GM21619 (cell line): ENCODE data around the gene NLRC5.
"Not testable (repeated sequence)": the region's sequence is repeated elsewhere in the genome, so short reads cannot be mapped to it uniquely, and the experiment has no call there.

Source experiments
- ATAC-seq: cut with Tn5 transposase; IDR thresholded peaks from one replicate; pipeline ENCODE4 v1.9.1; 2021; ENCODE audit not compliant: unreplicated experiment

NLRC5 gene

DNA sequence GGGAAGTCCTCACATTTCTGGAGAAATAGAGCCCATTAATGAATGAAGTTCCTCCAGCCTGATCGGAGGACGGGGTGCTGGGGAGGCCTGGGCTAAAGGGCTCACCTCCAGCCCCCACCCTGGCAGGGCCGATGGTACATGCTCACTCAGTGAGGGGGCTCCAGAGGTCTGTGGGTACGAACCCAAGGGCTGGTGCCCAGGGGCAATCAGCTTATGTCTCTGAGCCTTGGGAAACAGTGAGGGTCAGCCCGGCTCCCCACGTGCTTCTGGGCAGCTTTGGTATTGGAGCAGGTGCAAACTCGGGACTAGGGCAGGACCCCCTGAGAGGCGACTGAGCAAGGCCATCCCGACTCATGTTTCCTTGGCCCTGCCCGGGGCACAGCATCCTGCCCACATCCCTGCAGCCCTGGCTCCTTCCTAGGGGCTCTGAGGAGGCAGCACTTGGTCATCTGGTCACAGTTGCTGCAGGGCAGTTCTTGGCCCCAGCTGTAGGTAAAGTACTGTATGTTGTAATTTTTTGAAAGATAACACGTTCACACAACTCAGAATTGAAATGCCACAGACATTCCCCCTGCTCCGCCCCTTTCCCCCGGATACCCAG lies 28.6 kb upstream of the NLRC5 start:
- no peak for ATAC-seq

DNA sequence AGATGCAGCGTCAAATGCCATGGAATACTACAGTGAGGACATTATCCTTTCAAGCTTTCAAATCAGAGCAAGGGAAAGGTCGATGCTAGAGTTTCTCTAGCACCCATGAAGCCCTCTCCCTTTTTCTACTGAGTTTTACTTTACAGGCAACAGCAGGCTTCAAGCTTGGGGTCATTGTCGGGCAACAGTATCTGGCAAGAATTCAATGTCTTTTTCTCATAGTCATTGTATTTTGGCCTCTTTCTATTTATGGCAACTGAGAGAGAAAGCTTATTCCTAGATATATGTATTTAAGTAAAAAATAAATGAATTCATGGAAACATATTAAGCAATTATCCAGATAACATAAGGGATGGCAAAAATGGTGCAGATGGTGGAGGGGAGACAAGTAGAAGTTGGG lies 28.0 kb upstream of the NLRC5 start:
- ATAC-seq = no peak

DNA sequence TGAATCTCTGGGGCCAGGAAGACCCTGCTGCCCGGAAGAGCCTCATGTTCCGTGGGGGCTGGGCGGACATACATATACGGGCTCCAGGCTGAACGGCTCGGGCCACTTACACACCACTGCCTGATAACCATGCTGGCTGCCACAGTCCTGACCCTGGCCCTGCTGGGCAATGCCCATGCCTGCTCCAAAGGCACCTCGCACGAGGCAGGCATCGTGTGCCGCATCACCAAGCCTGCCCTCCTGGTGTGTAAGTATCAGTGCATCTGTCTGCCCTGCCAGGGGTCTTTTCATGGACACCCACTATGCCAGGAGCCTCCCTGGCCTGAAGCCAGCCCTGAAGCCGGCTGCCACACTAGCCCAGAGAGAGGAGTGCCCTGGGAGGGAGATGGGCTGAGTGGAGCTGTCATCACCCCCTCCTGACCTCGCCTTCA lies 27.5 kb upstream of the NLRC5 start, which contains the start of gene CETP:
Gene CETP, plus strand, starts transcription at position 100 of the 431 bp plus-strand sequence. Its CDS starts 30 bp downstream, at position 130.
- ATAC-seq = no peak

DNA sequence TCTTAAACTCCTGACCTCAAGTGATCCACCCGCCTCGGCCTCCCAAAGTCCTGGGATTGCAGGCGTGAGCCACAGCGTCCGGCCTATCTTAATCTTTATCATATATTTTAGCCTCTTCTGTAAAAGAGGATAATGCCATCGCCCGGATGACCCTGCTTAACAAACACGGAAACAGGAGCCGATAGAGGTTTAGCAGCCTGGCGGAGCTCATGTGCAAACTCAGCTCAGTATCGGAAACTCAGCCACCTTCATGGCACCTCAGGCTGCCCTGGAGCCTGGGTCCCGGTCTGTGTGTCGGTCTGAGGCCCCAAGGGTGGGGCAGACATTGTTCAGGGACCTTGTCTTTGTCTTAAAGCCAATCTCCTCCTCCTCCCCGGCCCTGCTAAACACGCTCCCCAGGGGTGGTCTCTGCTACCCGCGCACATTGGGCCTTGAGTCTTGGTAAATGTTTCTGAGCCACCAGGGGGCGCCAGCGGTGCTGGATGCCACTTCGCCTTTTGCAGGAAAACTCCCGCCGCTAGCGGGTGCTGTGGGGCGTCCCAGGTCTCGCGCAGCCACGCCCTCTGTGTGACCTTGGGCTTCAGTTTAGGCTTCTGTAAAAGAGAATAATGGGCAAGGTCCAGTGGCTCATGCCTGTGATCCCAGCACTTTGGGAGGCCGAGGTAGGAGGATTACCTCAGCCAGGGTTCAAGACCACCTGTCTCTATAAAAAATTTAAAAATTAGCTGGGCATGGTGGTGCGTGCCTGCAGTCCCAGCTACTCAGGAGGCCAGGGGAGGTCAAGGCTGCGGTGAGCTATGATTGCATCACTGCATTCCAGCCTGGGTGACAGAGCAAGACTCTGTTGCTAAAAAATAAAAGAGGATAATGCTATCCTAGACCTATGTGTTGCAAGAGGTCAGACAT lies 24.9 kb upstream of the NLRC5 start:
- peak; percentile 66 for ATAC-seq

DNA sequence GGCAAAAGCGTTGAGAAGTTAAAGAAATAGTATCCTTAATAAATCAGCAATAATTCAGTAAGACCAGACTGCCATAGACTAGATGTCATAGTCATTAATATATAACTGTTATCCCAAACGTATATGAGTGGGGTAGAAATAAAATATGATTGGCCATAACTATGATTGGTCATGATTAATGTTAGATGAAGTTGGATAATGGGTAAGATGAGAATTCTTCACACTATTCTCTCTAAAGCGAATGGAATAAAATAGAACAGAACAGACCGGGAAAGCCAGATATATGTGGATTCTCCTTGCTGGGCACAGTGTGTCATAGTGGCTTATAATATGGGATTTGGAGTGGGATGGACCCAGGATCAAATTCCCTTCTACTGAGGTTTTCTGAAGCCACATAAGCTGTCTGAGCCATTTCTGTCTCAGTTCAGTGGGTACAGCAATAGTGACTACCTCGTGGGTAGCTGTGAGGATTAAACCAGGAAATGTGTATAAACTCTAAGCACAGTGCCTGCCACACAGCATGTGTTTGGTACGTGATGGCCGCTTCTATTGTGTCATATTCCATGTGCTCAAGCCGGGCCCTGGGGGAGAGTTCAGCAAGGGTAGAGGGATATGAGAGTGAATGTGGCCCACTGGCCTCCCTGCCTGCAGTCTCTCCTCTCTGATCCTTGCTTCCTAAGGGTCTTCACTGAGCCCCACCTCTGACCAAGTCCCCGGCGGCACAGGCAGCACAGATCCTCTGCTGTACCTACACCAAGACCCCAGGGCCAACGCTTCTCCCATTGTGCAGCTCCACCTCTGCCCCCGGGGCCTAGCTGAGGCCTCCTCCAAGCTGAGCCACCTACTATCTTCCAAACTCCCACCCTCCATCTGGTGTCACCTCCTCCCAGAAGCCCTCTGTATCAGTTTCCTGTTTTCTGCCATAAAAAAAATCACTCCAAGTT lies 23.9 kb upstream of the NLRC5 start:
- ATAC-seq = no peak

DNA sequence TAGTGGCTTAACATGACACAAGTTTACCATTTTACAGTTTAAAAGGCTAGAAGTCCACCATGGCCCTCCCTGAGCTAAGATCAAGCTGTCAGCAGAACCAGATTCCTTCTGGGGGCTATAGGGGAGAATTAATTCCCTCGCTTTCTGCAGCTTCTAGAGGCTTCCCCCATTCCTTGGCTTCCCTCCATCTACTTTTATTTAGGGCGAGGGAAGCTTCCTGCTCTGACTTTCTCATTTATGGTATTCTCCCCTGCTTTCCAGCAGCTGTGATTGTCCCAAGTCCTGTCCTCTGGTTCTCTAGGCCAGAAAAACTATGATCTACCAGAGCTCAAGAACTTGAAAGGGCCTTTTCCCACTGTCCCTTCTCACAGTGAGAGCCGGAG lies 23.3 kb upstream of the NLRC5 start:
- no peak for ATAC-seq

DNA sequence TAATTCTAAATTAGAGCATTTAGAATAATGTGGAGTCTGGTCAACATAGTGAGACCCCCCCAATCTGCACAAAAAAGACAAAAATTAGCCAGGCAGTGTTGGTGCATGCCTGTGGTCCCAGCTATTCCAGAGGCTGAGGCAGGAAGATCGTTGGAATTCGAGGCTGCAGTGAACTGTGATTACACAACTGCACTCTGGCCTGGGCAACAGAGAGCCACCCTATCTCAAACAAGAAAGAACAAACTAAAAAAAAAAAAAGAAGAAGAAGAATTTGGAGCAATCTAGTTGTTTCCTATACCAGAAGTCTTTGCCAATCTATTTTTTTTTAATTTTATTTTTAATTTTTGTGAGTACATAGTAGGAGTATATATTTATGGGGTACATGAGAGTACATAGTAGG lies 21.6 kb upstream of the NLRC5 start:
- no peak for ATAC-seq

DNA sequence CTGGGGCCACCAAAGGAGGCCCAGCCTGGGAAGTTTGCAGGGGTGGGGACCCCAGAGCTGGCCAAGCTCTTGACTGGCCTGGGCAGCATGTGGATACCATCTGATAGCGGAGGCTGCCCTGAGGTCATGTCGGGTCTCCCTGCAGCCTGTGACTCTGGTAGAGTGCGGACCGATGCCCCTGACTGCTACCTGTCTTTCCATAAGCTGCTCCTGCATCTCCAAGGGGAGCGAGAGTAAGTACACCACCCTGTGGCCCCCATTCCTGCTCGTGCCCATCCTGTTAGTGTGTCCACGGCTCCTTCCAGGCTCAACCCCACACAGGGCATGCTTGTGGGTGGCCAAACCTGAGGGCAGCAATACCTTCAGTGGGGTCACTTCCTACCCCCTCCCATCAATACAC lies 19.6 kb upstream of the NLRC5 start:
- ATAC-seq = no peak

DNA sequence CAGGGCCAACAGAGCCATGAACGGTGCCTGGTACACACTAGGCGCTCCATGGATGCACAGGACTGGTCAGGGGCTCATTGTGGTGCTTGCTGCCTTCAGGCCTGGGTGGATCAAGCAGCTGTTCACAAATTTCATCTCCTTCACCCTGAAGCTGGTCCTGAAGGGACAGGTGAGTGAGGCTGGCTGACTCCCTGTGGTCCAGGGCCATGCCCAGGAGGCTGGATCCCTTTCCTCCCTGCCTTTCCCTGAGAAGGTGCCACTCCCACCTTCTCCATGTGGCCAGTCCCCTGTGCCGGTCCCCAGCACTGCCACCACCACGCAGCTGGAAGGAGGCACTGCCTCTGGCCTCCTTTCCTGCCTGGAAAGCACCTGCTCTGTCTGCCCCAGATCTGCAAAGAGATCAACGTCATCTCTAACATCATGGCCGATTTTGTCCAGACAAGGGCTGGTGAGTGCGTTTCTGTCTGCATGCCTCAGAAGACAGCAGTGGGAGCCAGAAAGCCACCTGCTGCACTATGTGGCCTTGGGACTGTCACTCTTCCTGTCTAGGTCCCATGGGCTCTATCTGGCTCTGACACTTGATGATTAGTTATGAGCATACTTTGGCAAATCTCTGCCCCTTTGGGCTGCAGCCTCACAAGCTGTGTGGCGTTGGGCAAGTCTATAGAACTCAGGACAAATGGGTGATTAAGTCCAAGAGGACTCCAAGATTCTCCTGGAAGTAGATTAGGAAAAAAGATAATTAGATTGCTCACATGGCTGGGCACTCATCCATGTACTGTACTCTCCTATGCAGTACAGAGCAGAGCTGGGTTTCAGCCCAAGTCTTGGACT lies 18.2 kb upstream of the NLRC5 start:
- peak; percentile 87 for ATAC-seq

DNA sequence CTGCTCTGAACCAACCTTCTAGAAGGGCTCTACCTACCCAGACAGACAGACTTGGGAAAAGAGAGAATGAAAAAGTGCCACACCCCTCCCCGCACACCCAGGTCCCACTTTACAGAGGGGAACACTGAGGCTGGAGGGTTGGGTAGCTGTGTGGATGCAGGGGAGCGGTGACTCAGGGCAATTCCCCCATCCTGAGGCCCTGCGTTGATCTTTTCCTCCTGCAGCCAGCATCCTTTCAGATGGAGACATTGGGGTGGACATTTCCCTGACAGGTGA lies 17.7 kb upstream of the NLRC5 start:
- no peak for ATAC-seq

DNA sequence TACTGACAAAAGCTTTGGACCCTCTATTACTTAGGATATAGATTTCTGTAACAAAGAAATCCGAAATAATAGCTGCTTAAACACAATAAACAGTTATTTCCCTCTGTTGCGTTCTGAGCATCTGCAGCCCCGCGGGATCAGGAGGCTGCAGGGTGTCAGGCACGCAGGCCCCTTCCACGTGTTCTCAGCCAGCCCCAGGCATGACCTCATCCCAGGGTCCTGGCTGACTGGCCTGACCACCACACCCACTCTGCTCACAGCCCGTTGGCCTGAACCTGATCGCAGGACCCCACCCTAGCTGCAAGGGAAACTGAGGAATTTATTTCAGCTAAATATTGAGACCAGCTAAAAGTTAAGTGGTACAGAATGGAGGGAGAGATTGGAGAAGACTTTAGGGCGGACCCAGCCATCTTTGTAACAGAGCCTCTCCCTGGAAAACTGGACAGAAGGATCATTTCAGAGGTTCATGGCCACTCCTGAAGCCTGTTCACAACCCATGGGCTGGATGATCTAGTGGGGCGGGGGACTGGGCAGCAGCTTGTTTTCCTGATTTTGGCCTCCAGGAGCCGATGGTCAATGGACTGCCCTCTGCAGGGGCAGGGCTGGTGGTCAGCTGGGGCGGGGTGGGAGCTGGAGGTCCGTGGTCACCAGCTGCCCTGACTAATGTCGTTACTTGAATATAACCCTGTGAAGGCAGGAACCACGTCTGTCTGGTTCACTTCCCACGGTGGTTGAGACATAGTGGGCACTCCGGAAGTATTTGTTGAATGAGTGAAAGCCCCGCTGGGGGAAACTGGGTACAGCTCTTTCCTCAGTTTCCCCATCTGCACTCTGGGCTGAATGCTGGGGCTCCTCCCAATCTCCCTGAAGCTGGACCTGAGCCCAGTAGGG lies 16.7 kb upstream of the NLRC5 start:
- no peak for ATAC-seq

DNA sequence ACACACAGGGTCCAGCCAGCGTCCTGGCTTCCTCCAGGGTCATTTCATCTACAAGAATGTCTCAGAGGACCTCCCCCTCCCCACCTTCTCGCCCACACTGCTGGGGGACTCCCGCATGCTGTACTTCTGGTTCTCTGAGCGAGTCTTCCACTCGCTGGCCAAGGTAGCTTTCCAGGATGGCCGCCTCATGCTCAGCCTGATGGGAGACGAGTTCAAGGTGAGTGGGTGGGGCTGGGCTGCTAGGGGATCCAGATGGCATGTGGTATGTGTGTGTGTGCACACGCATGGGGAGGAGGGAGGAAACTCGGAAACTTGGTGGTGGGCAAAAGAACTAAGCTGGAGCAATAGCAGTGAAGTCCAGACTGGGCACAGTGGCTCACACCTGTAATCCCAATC lies 16.1 kb upstream of the NLRC5 start:
- ATAC-seq = no peak

DNA sequence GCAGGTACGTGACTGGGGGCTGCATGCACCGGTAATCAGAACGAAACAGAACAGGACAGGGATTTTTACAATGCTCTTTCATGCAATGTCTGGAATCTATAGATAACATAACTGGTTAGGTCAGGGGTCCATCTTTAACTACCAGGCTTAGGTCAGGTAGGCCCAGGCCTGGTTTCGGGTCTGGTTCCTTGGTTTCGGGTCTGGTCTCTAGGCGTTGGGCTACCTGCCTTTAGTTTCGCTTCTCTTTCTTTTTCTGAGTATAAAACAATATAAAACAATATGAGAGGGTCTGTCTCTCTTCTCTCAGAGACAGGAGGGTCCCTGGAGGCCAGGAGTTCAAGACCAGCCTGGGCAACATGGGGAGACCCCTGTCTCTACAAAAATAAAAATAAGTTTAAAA lies 15.5 kb upstream of the NLRC5 start:
- ATAC-seq = not testable (repeated sequence)

DNA sequence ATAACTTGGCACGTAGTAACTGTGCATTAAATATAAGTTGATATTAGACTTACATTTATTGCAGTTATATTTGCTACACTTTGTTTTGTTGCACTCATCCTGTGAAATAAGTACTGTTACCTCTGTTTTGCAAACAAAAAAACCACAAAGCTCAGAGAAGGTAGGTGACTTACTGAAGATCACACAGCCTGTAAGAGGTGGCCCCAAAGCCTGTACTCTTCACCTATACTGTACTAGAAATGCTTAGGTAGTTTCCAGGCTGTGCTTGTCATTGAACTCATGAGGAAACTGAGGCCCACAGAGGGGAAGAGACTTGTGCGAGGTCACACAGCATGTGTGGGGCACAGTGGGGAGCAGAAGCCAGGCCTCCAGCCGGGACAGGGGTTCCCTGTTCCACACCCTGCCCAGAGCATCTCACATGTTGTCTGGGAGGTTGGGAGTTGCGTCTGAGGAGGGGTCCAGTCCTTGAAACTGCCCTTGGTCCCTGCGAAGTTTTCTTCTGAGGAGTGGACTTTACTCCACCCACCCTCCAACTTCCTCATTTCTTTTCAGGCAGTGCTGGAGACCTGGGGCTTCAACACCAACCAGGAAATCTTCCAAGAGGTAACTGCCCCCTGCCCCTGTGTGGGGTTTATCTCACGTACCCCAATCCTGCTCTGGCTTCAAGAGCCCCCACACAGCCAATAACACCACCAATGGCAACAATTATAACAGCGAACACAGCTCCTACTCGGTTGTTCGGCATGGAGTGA lies 14.6 kb upstream of the NLRC5 start:
- no peak for ATAC-seq

DNA sequence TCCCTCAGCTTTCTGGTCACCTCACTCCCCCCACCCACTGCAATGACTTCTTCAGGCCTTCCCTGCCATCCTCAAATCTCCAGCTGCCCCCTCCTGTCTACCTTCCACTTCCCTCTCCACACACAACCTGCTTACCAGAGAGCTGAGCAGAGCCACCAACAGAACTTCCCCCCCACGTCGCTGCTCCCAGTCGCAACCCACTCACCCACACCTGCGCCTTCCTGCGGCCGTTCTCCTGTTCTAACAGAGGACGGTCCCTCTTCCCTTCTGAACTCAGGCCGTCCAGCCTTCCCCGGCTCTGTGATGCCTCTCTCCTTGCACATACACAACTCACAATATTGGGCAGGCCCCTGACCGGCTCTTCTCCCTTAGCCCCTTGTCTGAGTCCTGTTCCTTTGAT lies 13.6 kb upstream of the NLRC5 start:
- ATAC-seq = no peak

DNA sequence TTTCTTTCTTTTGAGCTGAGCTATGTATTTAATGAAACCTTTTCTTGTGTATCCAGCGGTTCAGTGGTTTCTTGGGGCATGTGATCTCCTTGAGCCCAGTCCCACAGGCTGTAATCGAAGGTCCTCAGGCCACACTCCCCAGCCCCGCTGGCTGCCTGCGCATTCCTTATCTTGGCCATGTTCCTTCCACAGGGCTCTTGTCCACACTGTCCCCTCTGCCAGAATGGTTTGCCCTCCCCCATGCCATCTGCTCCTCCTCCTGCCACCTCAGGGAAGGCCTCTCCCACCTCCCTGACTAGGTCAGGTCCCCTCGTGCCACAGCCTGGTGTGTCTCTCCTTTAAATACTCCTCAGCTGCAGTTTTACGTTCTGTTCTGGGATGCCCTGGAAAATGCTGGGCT lies 12.1 kb upstream of the NLRC5 start:
- no peak for ATAC-seq

DNA sequence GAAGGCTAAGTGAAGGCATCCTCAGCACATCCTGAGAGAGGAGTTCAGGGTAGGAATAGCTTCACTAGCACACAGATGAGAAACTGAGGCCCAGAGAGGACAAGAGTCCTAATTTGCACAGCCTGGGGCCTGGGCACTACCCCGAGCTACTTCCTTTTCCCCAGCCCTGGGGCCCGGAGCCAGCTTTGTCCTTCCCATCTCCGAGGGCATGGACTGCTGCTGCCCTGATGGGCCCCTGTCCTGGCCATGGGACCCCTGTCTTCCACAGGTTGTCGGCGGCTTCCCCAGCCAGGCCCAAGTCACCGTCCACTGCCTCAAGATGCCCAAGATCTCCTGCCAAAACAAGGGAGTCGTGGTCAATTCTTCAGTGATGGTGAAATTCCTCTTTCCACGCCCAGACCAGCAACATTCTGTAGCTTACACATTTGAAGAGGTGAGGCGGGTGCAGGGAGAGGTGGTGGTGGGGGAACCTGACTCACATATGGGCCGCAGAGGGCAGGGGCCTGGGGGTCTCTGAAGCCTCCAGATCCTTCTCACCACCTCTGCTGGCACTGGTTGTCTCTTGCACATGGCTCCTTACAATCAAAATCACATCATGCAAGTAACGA lies 11.4 kb upstream of the NLRC5 start:
- ATAC-seq = no peak

DNA sequence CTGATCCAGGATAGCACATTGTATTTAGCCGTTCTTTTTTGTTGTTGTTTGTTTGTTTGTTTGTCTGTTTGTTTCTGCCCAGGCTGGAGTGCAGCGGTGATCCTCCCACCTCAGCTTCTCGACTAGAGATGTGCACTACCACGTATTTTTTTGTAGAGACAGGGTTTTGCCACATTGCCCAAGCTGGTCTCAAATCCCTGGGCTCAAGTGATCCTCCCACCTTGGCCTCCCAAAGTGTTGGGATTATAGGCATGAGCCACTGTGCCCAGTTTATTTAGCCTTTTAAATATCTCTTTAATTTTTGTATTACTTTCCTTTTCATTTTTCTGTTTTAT lies 9.2 kb upstream of the NLRC5 start:
- no peak for ATAC-seq
